ENCODE data around the gene METRN.

The METRN gene

DNA sequence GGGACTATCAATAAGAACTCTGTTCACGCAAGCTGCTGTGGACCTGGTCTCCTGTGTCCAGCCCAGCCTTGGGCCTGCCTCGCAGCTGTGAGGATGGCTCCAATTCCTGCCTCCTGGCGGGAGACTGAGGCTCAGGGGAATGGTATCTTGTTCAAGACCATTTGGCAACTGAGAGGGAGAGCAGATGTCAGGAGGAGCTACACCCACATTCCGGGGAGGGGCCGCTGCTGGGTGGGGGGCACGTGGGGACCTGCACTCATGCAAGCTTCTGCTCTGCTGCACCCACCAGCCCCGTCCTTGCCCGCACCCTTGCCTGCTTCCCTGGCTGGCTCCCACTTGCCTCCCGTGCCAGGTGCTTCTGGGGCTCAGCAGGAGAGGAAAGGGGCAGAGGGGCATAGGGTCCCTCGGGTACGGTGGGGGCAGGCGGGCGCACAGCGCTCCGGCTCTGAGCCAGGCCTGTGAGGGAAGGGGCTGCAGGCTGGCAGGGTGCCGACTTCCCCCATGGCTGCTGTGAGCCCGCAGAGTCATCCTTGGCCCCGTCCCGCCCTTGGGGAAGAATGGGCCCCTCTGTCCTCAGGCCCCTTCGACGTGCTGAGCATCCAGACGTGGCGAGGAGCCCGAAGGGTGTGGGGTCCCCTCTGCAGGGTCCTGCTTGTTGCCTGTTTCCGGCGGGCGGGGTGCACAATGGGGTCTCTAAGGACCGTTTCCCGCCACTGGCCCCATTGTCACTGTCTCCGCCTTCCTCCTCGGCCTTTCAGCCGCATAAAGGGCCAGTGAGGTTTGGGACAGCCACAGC, 2.7 kb downstream of the METRN start:
- H3K4me3 ChIP-seq (ENCODE audit: control insufficient read depth, low read depth, low read length) = no peak overlapping the region
- TF ChIP-seq, protein P1, sequence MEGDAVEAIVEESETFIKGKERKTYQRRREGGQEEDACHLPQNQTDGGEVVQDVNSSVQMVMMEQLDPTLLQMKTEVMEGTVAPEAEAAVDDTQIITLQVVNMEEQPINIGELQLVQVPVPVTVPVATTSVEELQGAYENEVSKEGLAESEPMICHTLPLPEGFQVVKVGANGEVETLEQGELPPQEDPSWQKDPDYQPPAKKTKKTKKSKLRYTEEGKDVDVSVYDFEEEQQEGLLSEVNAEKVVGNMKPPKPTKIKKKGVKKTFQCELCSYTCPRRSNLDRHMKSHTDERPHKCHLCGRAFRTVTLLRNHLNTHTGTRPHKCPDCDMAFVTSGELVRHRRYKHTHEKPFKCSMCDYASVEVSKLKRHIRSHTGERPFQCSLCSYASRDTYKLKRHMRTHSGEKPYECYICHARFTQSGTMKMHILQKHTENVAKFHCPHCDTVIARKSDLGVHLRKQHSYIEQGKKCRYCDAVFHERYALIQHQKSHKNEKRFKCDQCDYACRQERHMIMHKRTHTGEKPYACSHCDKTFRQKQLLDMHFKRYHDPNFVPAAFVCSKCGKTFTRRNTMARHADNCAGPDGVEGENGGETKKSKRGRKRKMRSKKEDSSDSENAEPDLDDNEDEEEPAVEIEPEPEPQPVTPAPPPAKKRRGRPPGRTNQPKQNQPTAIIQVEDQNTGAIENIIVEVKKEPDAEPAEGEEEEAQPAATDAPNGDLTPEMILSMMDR (IDR thresholded peaks at IDR 0.05; ENCODE audit: control insufficient read depth, insufficient read depth, low read depth, low read length, missing control alignments) = no peak
- DNase-seq (ENCODE audit: low read depth) = no peak

DNA sequence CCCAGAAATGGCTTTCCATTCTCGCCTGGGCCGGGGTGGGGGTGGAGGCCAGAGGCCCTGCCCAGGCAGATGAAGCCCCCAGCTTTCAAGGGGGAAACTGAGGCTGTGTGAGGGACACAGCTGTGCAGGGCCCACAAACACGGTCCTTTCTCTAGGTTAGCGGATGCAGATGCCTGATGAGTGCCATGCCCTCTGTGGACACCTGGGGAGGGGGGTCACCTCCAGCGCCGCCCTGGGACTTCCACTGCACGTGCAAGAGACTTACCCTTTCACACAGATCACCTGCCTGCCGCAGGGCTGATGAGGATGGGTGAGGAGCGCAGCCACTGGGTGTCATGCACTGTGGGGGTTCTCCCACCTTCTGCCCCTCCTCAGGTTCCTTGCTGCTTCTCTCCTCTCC, 3.5 kb downstream of the METRN start:
- TF ChIP-seq, protein P1 (IDR thresholded peaks at IDR 0.05; ENCODE audit: control insufficient read depth, insufficient read depth, low read depth, low read length, missing control alignments) = no peak
- DNase-seq (ENCODE audit: low read depth) = no peak
- no peak overlapping the region for H3K4me3 ChIP-seq (ENCODE audit: control insufficient read depth, low read depth, low read length)

DNA sequence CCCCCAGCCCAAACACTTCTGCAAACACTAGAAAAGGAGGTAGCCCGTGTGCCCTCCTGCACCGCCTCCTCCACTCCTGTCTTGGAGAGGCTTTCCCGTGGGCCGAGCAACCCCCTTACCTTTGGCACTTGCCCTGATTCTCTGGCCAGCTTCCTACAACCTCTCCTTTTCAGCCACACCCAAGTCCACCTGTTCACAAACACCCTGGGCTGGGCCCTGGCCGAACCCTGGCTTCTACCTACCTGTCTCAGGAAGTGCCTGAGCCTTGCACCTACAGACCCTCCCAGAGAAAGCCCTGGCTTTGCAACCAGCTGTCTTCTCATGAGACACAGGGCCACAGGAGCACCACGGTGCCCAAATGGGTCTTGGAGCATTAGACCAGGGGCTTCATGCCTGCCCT, 4.0 kb downstream of the METRN start:
- no peak overlapping the region for H3K4me3 ChIP-seq (ENCODE audit: control insufficient read depth, low read depth, low read length)
- no peak for DNase-seq (ENCODE audit: low read depth)
- TF ChIP-seq, protein P1 (IDR thresholded peaks at IDR 0.05; ENCODE audit: control insufficient read depth, insufficient read depth, low read depth, low read length, missing control alignments) = no peak

DNA sequence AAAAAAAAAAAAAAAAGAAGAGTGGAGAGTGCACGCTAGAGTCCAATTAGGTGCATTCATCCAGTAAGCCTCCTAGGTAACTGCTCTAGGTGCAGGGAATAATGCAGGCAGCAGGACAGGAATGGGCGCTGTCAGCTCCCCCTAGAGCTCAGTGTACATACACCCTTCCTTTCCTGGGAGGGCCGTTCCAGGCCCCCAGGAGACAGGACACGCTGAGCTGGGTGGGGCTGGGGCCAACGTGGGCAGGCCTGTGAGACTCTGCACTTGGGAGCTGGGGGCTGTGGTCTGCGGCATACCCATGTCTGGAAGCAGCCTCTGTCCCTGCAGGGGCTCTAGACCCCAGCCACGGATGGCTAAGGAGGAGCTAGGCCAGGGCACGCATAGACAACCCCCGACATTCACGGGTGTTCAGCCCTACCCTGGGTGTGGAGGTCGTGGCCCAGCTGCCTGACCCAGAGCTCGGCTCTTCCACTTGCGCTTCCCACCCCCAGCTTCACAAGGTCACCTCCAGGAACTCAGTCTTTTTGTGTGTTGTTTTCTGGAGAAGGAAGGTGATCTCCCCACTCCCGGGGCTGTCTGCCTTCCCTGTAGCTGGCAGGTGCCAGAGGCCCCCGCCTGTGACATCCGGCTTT, 5.0 kb downstream of the METRN start:
- TF ChIP-seq, protein P1 (IDR thresholded peaks at IDR 0.05; ENCODE audit: control insufficient read depth, insufficient read depth, low read depth, low read length, missing control alignments) = peak; percentile 27
- H3K4me3 ChIP-seq (ENCODE audit: control insufficient read depth, low read depth, low read length) = peak overlapping the region; percentile 71
- no peak for DNase-seq (ENCODE audit: low read depth)

DNA sequence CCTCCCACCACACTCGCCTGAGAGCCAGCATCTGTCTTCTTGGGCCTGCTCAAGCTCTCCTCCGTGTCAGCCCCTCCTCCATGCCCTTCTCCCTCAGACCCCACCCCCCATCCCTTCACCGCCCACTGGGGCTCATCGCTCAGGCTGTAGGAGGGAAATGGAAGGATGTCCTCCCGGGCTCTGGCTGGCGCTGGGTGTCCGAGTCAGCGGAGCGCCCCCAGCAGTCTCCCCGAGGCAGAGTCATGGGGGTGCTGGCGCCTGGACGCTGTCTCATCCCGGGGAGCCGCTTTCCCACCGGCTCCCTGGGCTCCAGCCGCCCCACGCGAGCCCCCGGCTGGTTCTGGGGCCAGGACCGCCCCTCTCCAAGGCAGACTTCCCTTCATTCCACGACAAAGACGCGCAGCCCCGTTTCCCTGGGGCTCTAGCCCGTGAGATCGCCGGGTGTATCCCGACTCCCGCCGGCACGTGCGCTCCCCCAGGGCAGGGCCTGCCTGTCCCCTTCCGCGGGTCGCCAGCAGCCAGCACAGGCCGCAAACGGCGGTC, 5.6 kb downstream of the METRN start:
- H3K4me3 ChIP-seq (ENCODE audit: control insufficient read depth, low read depth, low read length) = peak overlapping the region; percentile 71
- TF ChIP-seq, protein P1 (IDR thresholded peaks at IDR 0.05; ENCODE audit: control insufficient read depth, insufficient read depth, low read depth, low read length, missing control alignments) = peak; percentile 40
- no peak for DNase-seq (ENCODE audit: low read depth)

DNA sequence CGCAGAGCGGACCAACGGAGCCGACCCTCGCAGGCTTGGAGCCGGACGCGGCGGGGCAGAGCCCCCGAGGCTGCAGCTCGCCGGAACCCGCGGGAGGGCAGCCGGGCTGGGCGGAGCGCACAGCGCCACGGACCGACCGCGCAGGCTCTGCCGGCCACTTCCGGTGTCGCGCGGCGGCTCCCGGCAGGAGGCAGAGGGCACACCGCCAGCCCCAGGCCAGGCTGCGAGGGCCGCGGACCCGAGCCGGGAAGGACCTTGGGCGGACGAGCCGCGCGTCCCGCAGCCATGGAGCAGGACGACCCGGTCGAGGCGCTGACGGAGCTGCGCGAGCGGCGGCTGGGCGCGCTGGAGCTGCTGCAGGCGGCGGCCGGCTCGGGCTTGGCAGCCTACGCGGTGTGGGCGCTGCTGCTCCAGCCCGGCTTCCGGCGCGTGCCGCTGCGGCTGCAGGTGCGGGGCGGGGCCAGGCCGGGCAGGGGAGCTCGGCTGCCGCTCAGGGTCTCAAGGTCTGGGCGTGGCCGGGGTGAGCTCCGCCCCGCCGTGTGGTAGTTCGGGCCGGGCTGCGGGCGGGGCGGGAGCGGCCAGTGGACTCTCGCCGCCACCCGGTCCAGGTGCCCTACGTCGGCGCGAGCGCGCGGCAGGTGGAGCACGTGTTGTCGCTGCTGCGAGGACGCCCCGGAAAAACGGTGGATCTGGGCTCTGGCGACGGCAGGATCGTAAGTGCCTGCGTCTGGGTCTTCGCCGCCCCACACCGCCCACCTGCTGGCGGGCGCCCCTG, 6.3 kb downstream of the METRN start, which contains the start of gene ANTKMT:
Gene ANTKMT, plus strand, starts transcription at position 157 of the 775 bp plus-strand sequence. Its CDS starts 129 bp downstream, at position 286.
- TF ChIP-seq, protein P1 (IDR thresholded peaks at IDR 0.05; ENCODE audit: control insufficient read depth, insufficient read depth, low read depth, low read length, missing control alignments) = no peak
- peak within 1 kb of the TSS; percentile 71 for H3K4me3 ChIP-seq (ENCODE audit: control insufficient read depth, low read depth, low read length)
- DNase-seq (ENCODE audit: low read depth) = no peak

Measured in AG09309 (cell line).